ENCODE measurements around the gene SCD5. TPM values are rescaled to one million over a fixed set of nuclear protein-coding genes. Genes with fewer than 3 reads are reported as not detected.

The SCD5 gene
- total RNA-seq, 1 donor from 2014 or later, result 55.6 TPM

DNA sequence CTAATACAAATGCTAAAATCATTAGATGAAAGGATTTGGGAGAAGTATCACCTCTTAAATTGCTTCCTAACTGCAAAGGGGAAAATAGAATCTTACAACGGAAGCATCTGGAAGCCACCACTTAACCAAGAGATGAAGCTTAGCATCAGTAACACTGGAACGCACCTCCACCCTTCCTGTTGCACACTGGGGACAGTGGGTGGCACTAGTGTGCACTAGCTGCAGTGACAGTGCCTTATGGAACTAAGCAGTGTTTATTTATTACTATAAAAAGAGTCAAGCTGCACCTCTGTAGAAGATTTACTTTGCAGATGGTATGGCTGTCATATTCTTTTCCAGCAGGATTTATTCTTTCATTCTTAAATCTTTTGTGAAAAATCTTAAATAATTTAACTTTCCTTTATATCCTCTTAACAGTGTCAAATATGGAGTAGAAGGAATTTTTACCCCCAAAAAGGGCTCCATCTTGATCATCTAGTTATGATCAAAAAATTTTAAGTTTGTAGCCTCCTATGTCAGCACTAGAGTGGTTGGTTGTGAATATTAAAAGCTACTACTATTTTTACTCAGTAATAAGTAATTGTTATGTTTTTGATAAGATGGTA lies 76.7 kb downstream of the SCD5 start:
- DNase-seq, result peak; percentile 50

DNA sequence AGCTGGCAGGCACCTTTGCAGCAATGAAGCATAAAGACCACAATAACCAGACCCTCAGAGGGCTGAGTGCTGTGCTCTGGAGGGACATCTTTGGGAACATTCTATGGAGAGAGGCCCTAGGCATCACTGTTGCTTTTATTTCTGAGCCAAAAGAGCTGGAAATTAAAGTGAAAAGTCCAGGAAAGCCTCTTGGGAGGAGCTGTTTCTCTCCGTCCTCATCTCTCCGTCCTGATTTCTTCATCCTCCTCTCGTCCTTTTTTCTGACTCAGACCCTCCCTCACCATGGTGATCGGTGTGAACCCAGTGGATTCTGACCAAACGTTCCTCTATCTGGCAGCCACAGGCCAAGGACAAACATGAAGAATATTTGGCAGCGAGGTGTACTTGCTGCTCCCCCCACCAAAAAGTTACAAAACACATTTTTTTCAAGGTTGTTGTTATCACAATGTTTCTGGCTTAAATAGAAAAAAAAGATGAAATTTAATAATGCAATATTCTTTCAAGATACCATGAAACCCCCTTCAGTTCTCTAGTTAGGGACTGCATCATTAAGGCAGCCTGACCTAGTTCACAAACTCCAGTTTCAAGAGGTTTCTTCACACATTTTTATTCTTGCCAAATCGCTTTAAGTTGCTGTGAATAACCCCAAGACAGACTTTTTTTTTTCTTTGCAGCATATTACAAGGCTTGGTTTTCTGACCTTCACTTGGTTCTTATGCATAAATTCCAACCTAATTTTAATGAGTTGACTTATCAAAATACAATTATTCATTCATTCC lies 80.2 kb downstream of the SCD5 start:
- no peak for DNase-seq

DNA sequence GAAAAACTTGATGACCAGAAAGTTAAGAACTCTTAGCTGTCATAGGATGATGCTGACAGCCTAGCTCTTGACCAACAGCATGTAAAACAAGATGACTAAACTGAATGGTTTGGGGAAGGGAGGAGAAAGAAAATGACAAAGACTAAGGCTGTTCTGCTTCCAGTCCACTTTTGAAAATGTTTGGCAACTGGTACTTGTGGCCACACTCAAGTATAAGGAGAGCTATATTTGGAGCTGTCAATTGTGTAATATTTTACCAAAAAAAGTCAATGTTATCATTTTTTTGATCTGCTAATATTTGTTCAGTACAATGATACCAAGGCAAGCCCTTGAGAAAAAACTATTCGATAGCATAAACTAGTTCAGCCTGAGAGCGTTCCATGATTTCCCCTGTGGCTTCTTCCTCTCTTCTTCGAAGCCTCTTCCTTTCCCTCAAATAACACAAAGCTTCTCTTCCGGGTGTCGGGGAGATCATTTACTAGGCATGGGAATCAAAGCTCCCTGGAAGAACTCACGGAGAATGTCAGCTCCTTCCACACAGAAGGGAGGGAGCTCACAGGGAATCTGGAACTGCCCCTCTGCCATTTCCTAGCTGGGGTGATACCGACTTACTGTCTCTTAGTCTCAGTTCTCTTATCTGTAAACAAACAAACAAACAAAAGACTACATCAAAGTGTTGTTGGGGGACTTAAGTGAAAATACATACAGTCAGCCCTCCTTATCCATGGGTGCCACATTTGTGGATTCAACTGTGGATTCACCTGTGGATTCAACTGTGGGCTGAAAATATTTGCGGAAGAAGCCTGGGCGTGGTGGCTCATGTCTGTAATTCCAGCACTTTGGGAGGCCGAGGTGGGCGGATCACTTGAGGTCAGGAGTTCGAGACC lies 82.6 kb downstream of the SCD5 start:
- peak; percentile 28 for DNase-seq

DNA sequence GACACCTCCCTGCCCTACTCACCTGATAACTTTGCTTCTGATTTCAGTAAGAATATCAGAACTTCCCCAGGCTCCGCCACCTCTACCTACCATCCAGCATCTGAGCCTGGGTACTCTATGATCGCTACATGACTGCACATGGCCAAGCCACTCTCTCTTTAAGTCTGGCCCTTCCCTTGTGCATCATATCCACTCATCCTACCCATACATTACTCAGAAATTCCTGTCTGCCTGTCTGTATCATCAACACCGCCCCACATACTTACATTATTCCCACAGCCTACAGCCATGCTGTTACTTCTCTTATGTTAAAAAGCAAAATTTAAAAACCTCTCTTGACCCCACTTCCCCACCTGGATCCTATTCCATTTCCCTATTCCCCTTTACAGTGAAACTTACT lies 84.7 kb downstream of the SCD5 start:
- DNase-seq, result no peak

DNA sequence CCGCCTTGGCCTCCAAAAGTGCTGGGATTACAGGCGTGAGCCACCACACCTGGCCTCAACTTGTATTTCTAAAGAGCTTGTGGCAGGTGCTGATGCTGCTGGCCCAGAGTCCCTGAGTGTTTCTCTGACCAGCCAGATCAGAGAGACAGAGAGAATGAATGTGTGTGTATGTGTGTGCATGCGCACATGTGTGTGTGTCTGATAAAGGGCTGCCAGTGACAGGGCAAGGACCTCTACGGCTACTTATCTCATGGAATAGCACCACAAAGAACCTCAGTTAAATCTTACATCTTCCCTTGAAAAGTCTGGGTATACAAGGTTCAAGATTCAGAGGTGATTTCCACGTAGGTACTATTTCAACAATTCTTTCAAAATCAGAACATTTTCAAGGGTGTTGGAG lies 86.0 kb downstream of the SCD5 start:
- no peak for DNase-seq

DNA sequence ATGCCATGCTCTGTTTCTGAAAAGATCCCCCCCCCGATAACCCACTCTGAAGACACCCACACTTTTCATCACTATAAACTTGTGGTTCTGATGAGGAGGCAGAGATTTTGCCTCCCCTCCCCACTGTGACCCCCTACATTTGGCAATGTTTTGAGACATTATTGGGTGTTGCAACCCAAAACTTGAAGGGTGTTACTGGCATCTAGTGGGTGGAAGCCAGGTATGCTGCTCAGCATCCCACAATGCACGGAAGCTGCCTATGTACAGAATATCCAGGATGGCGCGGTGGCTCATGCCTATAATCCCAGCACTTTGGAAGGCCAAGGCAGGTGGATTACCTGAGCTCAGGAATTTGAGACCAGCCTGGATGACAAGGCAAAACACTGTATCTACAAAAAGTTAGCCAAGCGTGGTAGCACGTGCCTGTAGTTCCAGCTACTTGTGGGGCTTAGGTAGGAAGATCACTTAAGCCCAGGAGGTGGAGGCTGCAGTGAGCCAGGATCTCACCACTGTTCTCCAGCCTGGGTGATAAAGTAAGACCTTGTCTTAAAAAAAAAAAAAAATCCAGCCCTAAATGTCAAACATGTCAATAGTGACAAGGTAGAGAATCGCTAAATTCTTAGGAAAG lies 87.3 kb downstream of the SCD5 start:
- no peak for DNase-seq

DNA sequence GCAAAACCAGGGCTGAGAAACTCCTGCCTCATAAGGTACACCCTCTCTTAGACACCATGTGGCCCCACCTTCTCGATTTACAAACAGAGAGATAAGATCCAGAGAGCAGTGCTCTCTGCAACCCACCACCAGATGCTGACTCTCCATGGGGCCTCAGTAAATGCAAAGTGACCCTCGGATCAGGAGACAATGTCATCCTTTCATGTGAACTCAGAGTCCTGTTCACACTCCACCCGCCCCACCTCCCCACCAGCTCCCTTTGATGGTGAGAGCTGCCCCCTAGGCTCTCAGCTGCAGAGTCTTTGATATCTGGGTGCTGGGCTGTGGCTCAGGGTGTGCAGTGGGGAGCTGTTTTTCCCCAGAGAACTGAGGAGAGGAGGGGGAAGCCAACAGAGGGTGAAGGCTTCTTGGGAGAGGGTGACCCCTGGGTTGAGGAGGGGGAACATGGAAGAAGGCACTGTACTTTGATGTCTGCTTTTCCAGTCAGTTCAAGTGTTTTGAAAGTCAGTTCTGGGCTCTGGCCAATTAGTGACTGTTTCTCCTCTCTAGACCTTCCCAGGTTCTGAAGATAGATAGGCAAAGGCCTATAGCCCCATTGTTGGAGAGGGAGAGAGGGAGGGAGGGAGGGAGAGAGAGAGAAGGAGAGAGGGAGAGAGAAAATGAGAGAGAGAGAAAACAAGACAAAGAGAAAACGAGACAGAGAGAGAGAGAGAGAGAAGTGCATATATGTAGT lies 88.2 kb downstream of the SCD5 start:
- DNase-seq, result no peak

DNA sequence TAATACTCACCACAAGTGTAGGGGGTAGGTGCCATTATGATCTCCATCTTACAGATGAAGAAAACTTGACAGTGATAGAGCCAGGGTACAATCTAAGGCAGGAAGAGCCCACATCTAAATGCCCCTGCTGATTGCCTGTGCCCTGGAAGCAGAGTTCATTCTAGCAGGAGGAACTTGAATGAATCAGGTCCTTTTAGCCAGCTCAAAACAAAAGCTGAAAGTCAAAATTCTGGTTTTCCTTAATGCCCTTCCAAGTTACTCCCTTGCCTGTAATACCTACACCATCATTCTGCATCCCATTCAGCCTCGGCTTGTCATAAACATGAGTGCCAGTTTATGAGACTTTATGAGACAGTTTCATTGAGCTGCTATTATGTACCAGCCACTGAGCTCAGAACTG lies 89.6 kb downstream of the SCD5 start:
- DNase-seq, result peak; percentile 82

DNA sequence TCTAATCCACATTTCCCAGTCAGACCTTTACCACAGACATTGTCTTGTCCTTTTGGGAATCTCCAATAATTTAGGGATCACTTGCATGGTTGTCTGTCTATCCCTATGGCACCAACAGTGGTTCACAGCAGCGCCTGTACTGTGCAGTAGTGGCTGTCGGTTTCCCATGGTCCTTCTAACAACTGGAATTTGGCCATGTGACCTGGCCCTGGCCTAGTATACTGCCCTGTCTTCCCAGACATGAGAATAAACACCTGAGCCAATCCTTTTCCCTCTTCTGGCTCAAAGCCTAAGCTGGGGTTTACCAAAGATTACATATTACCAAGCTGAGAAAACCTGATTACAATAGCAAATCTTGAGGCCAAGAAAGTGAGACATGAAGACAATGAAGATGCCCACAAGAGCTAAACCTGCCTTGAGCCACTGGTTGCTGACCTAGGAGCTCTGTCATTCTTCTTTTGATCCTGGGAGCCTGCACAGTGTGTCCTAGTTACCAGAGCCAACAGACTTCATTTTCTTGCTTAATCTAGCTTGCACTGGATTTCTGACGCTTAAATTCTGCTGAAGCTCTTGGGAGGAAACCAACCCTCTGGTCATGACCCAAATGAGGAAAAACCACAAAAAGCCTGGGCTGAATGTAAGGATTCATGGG lies 92.1 kb downstream of the SCD5 start:
- no peak for DNase-seq

DNA sequence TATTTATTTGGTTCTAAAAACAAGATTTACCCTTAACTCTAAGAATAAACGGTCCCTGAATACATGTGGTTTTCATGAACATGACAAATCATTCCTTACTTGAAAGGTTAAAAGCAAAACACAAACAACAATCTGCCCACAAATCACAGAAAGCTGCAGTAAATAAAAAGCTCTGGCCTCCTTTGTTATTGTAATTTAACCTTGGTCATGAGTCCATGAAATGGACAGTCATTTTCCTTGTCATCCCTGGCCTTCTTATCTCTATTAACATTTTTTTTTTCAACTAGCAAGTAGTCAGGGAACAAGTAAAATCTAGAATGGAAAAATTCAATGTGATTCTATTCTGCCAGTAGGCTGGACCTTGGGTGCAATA lies 92.7 kb downstream of the SCD5 start:
- DNase-seq, result no peak

DNA sequence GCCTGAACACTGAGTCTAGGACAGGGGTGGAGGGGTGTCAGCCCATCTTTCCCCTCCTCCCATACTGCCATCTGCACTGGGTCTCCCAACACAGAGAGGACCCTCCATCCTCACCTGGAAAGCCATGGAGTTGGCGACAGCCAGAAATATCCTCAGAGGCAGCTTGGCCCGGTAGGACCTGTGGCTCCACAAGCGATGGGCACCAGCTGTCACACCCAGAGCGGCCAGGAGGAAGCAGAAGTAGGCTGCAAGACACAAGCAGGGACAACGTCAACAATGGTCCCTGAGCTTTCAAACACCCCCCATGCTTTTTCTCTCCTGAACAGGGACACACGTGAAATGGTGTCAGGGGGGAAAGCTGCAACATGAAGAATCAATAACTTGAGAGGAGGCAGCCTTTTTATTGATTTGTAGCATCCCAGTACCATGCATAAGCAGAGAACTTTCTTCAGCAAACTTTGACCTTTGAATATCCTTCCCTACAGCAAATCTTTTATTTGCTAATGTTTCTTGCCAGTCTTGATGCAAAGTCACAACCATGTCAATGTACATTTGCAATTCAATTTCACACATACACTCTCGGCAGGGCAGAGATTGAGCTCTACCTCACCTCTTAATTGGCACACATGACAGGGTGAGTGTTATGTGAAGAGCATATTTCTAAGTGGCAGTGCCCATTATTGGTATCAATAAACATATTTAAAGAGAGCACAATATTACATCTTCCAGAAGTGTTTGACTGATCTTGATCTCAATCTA lies 93.2 kb downstream of the SCD5 start:
- DNase-seq, result no peak

DNA sequence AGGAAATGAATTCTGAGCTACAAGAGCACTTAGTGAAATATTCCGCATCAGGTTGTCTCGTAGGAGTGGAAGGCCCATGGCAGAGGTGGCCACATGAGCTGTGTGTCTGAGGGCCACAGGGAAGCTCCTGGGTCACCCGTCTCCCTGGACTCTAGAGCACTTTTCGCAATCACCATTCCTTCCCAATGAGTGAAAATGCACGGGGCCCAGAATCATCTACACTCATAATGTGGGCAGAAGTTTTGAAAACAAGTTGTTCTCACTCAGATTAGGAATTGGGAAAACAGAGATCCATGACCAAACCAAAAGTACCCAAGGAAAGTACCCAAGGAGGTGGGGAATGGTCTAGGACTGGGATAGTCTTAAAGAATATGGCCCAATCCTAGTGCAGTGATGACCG lies 94.4 kb downstream of the SCD5 start:
- no peak for DNase-seq

DNA sequence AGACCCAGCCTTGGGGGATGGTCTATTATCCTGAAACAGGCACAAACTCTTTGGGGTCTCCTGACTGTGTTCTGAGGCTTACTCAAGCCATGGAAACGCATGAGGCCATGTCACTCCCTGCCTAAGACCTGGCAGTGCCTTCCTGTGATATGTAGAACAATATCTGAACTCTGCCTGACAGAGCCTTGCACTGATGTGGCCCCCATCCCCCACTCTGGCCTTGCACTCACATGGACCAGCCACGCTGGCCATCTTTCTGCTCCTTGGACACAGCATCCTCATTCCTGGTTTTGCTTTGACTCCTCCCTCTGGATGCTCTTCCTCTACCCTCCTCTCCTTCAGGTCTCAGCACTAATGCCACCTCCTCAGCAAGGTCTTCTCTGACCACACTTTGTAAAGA lies 100.2 kb downstream of the SCD5 start:
- no peak for DNase-seq

DNA sequence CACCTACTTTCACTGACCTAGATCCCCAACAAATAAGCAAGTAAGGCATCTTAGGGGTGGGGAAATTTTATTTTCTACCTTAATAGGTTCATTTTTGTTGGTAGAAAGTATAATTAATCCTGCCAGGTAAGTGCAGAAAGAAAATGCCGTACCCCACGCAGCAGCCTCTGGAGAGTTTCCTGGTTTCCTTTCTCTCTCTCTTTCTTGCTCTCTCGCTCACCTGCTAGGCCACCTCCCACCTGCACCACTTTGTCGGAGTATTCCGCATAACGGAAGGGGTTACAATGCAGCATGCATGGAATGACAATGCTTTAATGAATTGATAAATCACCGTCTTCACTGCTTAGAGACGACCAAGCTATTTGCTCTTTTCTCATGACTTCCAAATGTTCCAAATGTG lies 101.0 kb downstream of the SCD5 start:
- no peak for DNase-seq

DNA sequence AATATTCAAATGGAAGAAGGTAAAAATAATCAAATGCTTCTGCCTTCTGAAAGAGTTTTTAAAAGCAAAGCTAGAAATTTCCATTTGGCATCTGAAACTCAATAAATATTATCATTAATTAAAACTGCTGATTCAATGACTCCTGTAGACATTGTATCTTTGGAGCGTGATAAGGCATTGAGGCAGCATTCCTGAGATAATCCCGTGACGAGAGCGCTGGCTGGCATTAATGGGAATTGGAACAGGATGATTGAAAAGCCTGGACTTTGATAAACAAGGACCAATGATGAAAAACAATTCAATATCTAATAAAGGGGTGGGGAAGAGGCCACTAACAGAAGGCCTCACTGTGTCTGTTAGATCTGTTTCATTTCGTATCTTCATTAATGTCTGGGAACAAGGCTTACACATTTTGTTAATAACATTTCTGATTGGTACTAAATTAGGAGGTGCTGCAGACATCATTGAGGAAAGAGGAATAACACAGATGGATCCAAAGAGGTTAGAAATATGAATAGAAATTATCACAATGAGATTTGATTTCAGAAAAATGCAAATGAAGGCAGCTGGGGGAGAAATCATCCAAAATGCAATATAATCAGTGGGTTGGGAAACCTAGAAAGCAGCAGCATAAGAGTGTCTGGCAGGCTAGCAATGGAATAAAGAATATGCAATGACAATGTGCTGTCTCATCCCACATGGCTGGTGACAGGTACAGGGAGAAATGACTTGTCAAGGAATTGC lies 102.3 kb downstream of the SCD5 start:
- DNase-seq, result no peak

DNA sequence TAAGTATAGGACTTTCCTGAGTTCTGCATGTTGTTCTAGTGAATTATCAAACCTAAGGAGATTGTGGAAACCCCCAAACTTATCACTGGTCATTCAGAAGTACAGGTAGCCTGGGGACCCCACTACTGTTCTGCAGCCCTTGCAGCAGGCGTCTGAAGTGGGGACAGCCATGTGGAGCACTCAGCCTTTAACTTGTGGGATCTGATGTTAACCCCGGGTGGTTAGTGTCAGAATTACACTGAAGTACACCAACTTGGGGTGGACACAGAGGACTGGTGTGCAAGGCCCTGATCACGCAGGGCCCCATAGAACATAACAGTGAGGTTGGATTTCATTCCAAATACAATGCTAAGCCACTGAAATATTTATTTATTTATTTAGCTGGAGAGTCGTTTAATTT lies 103.7 kb downstream of the SCD5 start:
- no peak for DNase-seq

DNA sequence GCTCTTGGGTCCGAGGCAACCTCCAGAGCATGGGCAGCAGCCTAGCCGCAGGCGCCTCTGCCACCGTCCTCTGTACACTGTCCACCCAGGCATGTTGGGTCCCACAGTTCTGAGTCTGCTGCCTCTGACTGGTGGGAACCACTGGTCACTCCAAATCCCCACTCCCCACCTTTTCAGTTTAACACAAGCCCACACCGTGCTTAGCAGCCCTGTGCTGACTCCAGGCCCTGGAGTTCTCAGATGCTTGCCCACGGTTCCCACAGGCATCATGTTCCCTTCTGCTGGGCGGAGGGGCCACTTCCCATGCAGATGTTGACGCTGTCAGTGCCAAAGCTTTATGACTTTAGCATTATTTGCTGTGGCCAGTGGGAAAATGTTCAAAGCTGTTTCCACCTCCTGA lies 104.5 kb downstream of the SCD5 start:
- no peak for DNase-seq

DNA sequence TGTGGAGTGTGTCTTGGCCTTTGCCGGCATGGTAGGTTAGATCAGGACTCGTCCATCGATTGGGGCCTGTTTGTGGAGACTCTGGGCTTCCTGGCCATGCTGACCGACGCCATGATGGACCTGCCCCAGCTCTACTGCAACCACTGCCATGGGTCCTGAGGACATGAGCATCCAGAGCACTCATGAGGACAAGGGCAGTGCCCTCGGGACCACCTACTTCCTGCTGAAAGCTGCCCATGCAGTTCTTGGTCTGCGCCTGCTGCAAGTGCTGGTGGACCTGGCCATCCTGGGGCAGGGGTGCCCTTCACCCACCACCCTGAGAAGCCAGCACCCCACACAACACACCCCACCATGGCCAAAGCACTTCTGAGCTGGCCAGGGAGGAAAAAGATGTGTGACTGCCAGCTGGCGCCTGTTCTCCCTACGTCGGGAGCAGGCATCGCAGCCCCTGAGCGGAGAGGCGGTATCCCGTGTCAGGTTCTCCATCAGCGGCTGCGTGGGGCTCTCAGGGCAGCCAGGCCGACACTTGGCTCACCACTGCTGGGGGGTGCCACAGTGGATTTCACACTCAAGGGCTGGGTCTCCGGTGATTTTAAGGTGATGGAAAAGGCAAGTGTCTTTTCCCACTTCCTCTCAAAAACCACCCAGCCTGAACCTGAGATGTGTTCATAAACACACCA lies 106.4 kb downstream of the SCD5 start:
- no peak for DNase-seq

DNA sequence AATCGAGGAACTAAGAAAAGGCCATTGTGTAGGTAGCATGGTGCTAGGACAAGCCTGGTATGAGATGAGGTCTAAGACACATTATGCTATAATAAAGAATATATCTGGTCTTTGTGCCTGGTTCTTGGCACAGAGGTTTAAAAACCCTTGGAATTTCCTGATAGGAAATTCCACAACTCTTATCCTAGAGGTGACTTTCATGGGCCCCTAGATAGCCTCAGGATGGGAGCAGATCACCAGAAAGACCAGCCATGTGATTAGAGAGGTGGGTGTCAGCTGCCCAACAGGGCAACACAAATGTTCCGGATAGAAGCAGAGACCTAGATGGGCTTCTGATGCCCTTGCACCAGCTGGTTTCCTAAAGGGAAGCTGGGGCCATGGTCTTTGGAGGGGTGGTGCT lies 107.2 kb downstream of the SCD5 start:
- peak; percentile 71 for DNase-seq

Measured in dermis blood vessel endothelial cell (primary cell).